HAP-1 (cell line): ENCODE measurements around the gene PALD1.
"Not testable (repeated sequence)": the region's sequence is repeated elsewhere in the genome, so short reads cannot be mapped to it uniquely, and the experiment has no call there.

Experiments
- DNase-seq, 2 experiments: peaks; one replicate each; pipeline ENCODE4 v3.0.0-alpha.2; 2016 to 2020; ENCODE audit warnings: low spot score in 2 of 2
- H3K27me3 ChIP-seq: fragments of 250-450 bp; sonication (Bioruptor Pico); 2 replicates; pipeline ENCODE4 v1.5.1; 2020; ENCODE audit warnings: low read depth, mild to moderate bottlenecking, moderate library complexity
- H3K36me3 ChIP-seq: fragments of 250-450 bp; sonication (Bioruptor Pico); replicated peaks from 2 replicates; pipeline ENCODE4 v1.5.1; 2020; ENCODE audit warnings: mild to moderate bottlenecking
- H3K4me1 ChIP-seq: fragments of 250-450 bp; sonication (Bioruptor Pico); 2 replicates; pipeline ENCODE4 v1.5.1; 2020; ENCODE audit warnings: mild to moderate bottlenecking
- H3K4me3 ChIP-seq: fragments of 250-450 bp; sonication (Bioruptor Pico); 2 replicates; pipeline ENCODE4 v1.5.1; 2020; ENCODE audit warnings: mild to moderate bottlenecking, moderate library complexity
- H3K9me3 ChIP-seq: fragments of 250-450 bp; sonication (Bioruptor Pico); 2 replicates; pipeline ENCODE4 v1.5.1; 2020; ENCODE audit warnings: mild to moderate bottlenecking, moderate library complexity
- in situ Hi-C: fragments of 300-500 bp; cut with MboI; formaldehyde crosslinking; loops from 3 replicates; pipeline ENCODE4 v1.14.3; 2020; ENCODE audit warnings: low sequenced_read_pairs, inconsistent platforms, mixed read lengths

Gene PALD1

DNA sequence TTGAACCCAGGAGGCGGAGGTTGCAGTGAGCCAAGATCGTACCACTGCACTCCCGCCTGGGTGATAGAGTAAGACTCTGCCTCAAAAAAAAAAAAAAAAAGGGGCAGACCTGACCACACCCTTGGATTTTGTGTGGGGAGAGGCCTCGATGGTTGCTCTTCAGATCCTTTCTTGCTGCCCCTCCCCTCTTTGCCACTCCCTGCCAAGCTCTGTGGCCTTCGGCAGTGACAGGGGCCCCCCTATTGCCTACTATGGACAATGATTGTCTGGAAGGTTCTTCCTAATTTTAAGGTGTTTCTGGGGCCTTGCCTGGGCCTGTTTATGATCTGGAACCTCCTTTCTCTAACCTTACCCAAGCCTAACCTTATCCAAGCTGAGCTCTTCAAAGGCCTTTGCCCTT is 123.2 kb downstream of the PALD1 start:
- Histone ChIP-seq H3K4me1 (no peaks in the 10 kb centered on the region), H3K4me3 (no peak overlapping the region), H3K9me3 (no peaks in the 10 kb centered on the region), H3K27me3 (no peaks in the 10 kb centered on the region), H3K36me3 (no peaks in the 10 kb centered on the region)
- no peak for DNase-seq
- in situ Hi-C loops, result no loop called here

DNA sequence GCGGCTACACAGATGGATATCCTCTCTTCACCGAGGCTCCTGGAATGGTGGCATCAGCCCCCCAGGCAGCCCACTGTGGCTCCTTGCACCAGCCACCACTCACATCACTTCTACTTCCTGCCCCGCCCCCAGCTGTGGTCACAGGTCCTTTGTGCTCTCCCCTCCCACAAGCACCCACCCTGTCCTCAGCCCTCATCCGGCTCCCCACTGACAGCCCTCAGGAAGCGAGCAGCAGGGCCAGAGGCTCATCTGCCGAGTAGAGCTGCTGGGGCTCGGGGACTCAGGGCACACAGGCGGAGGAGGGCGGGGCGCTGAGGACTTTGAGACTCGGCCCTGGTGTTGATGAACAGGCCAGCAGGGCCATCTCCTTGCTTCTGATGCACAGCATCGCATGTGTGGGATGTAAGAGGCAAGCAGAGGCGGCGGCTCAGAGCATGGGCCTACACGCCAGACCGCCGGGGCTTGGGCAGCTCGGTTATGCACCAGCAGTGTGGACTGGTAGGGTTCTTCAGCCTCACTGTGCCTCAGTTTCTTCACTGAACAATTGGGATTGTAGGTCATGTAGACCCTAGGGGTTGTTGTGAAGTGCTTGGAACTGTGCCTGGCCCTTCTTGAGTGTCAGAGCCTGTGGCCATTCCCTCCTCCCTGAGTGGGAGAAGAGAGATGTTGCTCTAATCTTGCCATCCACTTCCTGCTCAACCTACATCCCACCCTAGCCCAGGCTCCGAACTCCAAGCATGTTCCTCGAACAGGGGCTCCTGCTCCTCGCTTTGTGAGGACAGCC is 124.3 kb downstream of the PALD1 start, which contains the start of gene PRF1:
Gene PRF1, minus strand, starts transcription at position 77 of the 784 bp plus-strand sequence. CDS start 1,839 bp downstream, outside the sequence.
- H3K4me1 ChIP-seq, result no peaks in the 10 kb centered on the region
- H3K36me3 ChIP-seq, result no peaks in the 10 kb centered on the region
- no peak within 1 kb of the TSS for H3K4me3 ChIP-seq
- in situ Hi-C loops, result no loop called here
- H3K27me3 ChIP-seq, result no peaks in the 10 kb centered on the region
- no peak for DNase-seq
- no peaks in the 10 kb centered on the region for H3K9me3 ChIP-seq

DNA sequence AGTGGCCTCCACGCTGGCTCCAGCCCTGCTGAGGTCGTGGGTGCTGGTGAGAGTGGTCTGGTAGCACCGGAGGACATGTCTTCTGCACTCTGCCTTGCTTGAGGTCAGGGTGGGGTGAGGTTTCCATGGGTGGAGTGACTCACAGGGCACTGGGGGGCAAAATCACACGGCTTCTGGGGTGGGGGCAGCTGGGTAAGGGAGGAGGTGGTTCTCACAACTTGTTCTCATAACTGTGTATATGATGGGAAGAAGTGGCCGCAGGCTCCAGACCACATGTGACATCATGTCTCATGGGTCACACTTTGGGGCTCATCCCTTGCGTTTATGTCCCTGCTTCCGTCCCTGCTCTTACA is 124.9 kb downstream of the PALD1 start:
- no peaks in the 10 kb centered on the region for H3K27me3 ChIP-seq
- H3K36me3 ChIP-seq, result no peaks in the 10 kb centered on the region
- H3K4me3 ChIP-seq, result no peak overlapping the region
- H3K4me1 ChIP-seq, result no peaks in the 10 kb centered on the region
- no peaks in the 10 kb centered on the region for H3K9me3 ChIP-seq
- no peak for DNase-seq
- in situ Hi-C loops, result no loop called here

DNA sequence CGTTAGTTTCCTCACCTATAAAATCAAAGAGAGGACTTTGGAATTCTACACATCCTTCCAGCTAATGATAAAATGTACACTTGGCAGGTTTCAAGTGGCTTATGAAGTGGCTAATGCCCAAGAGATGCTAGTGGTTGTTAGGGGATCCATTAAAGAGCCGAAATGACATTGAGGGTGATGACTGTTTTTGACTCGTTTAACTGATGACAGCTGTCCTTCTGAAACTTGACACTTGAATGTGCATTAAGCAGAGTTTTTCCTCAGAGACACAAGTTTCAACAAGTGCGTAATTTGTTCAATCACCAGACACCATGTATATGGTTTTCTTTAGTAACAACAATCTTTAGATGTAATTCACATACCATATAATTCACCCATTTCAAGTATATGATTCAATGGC is 125.5 kb downstream of the PALD1 start:
- Histone ChIP-seq H3K9me3 (no peaks in the 10 kb centered on the region), H3K4me3 (no peak overlapping the region), H3K4me1 (no peaks in the 10 kb centered on the region), H3K27me3 (no peaks in the 10 kb centered on the region), H3K36me3 (no peaks in the 10 kb centered on the region)
- in situ Hi-C loops, result no loop called here
- DNase-seq, result no peak

DNA sequence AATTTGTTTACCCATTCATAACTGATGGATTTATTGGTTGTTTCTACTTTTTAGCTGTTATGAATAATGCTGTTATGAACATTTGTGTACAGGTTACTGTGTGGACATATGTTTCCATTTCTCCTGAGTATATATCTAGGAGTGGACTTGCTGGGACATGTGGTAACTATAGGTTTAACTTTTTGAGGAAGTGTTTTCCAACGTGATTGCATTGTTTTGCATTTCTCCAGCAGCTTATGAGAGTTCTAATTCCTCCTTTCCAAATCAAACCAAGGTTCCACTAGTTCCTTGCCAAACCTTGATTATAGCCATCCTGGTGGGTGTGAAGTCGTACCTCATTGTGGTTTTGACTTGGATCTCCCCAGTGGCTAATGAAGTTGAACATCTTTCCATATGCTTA is 126.6 kb downstream of the PALD1 start:
- in situ Hi-C loops, result no loop called here
- Histone ChIP-seq H3K36me3 (no peaks in the 10 kb centered on the region), H3K27me3 (no peaks in the 10 kb centered on the region), H3K4me1 (no peaks in the 10 kb centered on the region), H3K9me3 (no peaks in the 10 kb centered on the region), H3K4me3 (no peak overlapping the region)
- no peak for DNase-seq

DNA sequence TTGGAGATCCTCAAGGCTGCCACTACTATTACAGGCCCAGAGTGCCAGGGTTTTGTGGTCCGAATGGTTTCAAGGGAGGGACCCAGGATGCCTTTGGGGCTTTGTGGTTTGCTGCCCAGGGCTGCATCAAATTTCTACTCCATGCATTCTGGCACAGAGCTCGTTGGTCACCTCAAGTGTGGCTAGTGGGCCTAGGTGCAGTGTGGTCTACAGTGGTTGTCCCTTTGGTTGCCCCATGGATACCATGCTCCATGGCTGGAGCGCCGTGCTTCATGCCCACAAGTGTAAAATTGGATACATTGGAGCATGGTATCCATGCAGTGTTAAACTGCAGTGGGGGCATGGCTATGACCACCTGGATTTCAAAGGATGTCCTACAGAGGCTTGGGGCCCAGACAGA is 129.4 kb downstream of the PALD1 start:
- Histone ChIP-seq H3K27me3 (no peaks in the 10 kb centered on the region), H3K9me3 (no peaks in the 10 kb centered on the region), H3K4me3 (no peak overlapping the region), H3K36me3 (no peaks in the 10 kb centered on the region), H3K4me1 (0 out of 2 replicates have a peak, but pooled peaks cover 3% of the 10 kb centered on the region)
- in situ Hi-C loops, result no loop called here
- no peak for DNase-seq

DNA sequence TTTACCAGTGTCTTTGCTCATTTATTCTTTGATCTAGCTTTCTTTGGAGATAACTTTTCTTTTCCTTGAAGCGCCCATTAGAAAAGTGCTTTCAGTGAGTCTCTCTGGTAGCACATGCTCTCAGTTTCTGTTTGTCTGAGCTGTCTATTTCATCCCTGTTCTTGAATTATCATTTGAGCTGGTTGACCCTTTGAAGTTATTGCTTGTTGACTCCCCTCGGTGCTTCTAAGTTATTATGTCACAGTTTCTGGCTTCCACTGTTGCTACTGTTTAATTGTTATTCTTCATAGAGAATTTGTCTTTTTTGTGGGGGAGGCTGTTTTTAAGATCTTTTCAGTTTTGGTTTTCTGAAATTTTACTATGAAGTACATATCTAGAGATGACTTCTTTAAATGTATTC is 135.4 kb downstream of the PALD1 start:
- H3K9me3 ChIP-seq, result no peaks in the 10 kb centered on the region
- H3K36me3 ChIP-seq, result no peaks in the 10 kb centered on the region
- no peak overlapping the region for H3K4me3 ChIP-seq
- H3K4me1 ChIP-seq, result peaks cover 5% of the 10 kb centered on the region; the same call in 1 of the 2 replicates
- no peak for DNase-seq
- in situ Hi-C loops, result no loop called here
- H3K27me3 ChIP-seq, result no peaks in the 10 kb centered on the region

DNA sequence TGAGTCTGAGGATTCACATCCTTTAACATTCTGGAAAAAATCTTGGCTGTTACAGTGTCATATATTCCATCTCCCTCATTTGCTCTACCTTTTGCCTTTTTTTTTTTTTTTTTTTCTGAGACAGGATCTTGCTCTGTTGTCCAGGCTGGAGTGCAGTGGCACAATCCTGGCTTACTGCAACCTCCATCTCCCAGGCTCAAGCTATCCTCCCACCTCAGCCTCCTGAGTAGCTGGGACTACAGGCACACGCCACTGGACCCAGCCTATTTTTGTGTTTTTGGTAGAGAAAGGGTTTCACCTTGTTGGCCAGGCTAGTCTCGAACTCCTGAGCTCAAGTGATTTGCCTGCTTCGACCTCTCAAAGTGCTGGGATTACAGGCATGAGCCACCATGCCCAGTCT is 135.8 kb downstream of the PALD1 start:
- H3K36me3 ChIP-seq, DNase-seq, in situ Hi-C loops, H3K9me3 ChIP-seq, H3K4me1 ChIP-seq, H3K27me3 ChIP-seq, H3K4me3 ChIP-seq: not testable (repeated sequence)

DNA sequence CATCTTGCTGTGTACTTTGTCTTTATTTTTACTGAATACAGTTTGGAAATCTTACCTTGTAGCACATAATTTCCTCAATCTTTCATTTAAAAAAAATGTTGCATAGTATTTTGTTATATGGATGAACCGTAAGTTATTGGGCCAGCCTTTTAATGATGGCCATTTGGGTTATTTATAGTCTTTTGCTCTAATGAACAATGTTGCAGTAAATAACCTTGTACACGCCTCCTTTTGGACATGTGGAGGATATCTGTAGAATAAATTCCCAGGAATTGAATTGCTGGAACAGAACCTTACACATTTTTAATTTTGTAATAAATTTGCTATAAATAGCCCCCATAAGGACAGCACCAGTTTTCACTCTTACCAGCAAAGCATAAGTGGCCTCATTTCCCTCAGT is 136.6 kb downstream of the PALD1 start:
- H3K4me3 ChIP-seq, result no peak overlapping the region
- no peaks in the 10 kb centered on the region for H3K36me3 ChIP-seq
- peaks cover 5% of the 10 kb centered on the region; the same call in 1 of the 2 replicates for H3K4me1 ChIP-seq
- H3K27me3 ChIP-seq, result no peaks in the 10 kb centered on the region
- in situ Hi-C loops, result no loop called here
- H3K9me3 ChIP-seq, result peaks cover 3% of the 10 kb centered on the region; the same call in 1 of the 2 replicates
- DNase-seq, result no peak

DNA sequence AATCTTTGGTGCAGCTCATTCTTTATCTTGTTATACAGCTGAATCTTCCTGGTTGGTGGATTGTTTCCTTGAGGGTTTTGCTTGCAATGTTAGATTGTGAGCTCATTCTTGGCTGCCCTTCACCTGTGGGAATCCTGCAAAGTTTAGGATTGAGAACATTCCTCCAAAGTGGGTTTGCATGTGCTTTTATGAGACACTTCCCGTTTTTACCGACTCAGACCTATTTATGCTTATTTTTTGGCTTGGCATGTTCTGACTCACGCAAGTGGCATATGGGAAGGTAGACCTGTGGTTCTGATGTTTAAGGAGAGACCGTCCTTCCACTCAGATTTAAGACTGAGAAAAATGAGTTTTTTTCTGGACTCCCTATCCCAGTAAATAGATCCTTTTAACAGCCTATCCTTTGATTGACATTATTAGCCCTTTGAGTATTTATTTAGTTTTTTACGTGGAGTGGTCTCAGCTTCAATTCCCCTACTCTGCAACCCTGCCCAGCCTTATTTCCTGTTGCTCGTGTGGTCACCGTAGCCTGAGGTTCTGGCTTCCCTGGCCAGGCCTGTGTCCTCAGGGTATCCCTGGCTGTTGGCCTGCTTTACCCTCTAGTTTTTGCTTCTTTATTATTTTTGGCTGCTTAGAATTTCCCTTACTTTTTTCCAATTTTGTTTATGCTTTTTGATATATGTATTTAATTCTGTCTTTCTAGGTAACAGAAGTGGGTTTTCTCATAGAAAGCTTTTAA is 137.4 kb downstream of the PALD1 start:
- no peak for DNase-seq
- Histone ChIP-seq H3K4me1 (peaks cover 5% of the 10 kb centered on the region; the same call in 1 of the 2 replicates), H3K4me3 (no peak overlapping the region), H3K36me3 (no peaks in the 10 kb centered on the region), H3K27me3 (no peaks in the 10 kb centered on the region), H3K9me3 (peaks cover 3% of the 10 kb centered on the region; the same call in 1 of the 2 replicates)
- in situ Hi-C loops, result no loop called here

DNA sequence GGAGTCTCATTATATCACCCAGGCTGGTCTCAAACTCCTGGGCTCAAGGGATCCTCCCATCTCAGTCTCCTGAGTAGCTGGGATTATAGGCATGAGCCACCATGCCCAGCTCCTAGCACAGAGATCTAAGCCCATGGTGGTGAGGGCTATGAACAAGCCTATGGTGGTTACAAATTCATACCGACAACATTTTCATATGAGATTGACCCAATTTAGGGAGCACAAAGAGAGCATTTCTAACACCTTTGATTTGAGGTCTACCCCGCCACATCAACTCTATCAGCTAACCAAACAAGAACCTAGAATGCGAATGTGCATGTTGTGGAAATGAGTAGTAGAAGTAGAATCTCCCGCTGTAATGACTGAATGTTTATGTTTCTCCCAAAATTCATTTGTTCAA is 138.2 kb downstream of the PALD1 start:
- Histone ChIP-seq H3K4me3 (no peak overlapping the region), H3K36me3 (no peaks in the 10 kb centered on the region), H3K27me3 (no peaks in the 10 kb centered on the region), H3K9me3 (peaks cover 3% of the 10 kb centered on the region; the same call in 1 of the 2 replicates), H3K4me1 (peaks cover 5% of the 10 kb centered on the region; the same call in 1 of the 2 replicates)
- in situ Hi-C loops, result no loop called here
- no peak for DNase-seq
